ENCODE measurements around the gene RNASE7. TPM values are rescaled to one million over a fixed set of nuclear protein-coding genes. Genes with fewer than 3 reads are reported as not detected.
"Not testable (repeated sequence)": the region's sequence is repeated elsewhere in the genome, so short reads cannot be mapped to it uniquely, and the experiment has no call there.

RNASE7 gene
- total RNA-seq, 1 donor from 2014 or later = not detected

DNA sequence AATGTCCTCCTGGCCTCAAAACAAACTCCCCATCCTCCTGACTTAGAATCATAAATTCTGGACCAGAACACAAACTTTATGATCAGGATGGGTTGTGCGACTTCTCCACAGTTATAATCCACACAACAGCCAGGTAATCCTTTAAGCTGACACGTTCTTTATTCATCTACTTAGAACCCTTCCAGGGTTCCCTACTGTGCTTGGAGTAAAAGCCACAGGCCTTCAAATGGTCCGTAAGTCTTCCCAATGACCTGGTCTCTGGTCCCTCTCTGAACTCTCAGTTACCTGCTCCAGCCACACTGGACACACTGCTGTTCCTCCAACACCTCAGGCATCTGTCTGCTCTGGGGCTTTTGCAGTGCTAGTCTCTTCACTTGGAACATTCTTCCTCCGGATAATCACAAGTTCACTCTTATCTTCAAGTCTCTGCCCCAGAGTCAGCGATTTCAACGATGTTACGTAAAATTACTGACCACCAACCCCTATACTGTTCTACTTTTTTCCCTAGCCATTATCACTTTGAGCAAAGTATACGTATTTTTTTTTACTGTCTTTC, 1.7 kb upstream of the RNASE7 start:
- TF ChIP-seq CTCF (IDR thresholded peaks at IDR 0.05; ENCODE audit: insufficient read depth, low read depth, low read length) = no peak

GRCh38 chr14:21040941-21041340, 1.2 kb upstream of the RNASE7 start:
- H3K36me3 ChIP-seq (ENCODE audit: insufficient read depth, low read length); H3K9me3 Mint-ChIP-seq (ENCODE audit: unreplicated experiment); H3K36me3 Mint-ChIP-seq (ENCODE audit: low read depth, unreplicated experiment); H3K79me2 ChIP-seq (ENCODE audit: insufficient read depth, low read length); H3K27ac ChIP-seq (ENCODE audit: low read depth, low read length); H2AFZ ChIP-seq (ENCODE audit: low read depth, low read length); H3K9me3 ChIP-seq (ENCODE audit: insufficient read depth, low read depth, low read length); H4K20me1 ChIP-seq (ENCODE audit: insufficient read depth, low read length); H3K27me3 ChIP-seq (ENCODE audit: insufficient read depth, low read length); FAIRE-seq; DNase-seq (ENCODE audit: low read depth); H3K27ac Mint-ChIP-seq (ENCODE audit: unreplicated experiment); H3K4me3 Mint-ChIP-seq (ENCODE audit: unreplicated experiment); H3K9ac ChIP-seq (ENCODE audit: low read length); H3K4me2 ChIP-seq (ENCODE audit: low read length); H3K4me1 ChIP-seq (ENCODE audit: insufficient read depth, low read length); H3K4me3 ChIP-seq (ENCODE audit: insufficient read depth, low read depth, low read length): not testable (repeated sequence)
- Mint-ChIP-seq H3K4me1 (ENCODE audit: low read depth, unreplicated experiment) (peaks cover 36% of the 10 kb centered on the region), H3K27me3 (ENCODE audit: low read depth, unreplicated experiment) (peaks cover 23% of the 10 kb centered on the region)

More for the DNA sequence above, 1.7 kb upstream of the RNASE7 start:
- no peaks in the 10 kb centered on the region for H3K36me3 ChIP-seq (ENCODE audit: insufficient read depth, low read length)
- peaks cover 10% of the 10 kb centered on the region for H3K27me3 ChIP-seq (ENCODE audit: insufficient read depth, low read length)
- Mint-ChIP-seq H3K9me3 (ENCODE audit: unreplicated experiment) (peaks cover 6% of the 10 kb centered on the region), H3K4me1 (ENCODE audit: low read depth, unreplicated experiment) (peaks cover 36% of the 10 kb centered on the region), H3K4me3 (ENCODE audit: unreplicated experiment) (peak overlapping the region; percentile 35), H3K27ac (ENCODE audit: unreplicated experiment) (no peak overlapping the region), H3K27me3 (ENCODE audit: low read depth, unreplicated experiment) (peaks cover 24% of the 10 kb centered on the region), H3K36me3 (ENCODE audit: low read depth, unreplicated experiment) (peaks cover 2% of the 10 kb centered on the region)
- H3K9ac ChIP-seq (ENCODE audit: low read length) = no peak overlapping the region
- H3K27ac ChIP-seq (ENCODE audit: low read depth, low read length) = no peak overlapping the region
- H3K79me2 ChIP-seq (ENCODE audit: insufficient read depth, low read length) = no peaks in the 10 kb centered on the region
- H2AFZ ChIP-seq (ENCODE audit: low read depth, low read length) = no peak overlapping the region
- DNase-seq (ENCODE audit: low read depth) (no peak), FAIRE-seq (no peak)
- H3K4me2 ChIP-seq (ENCODE audit: low read length) = no peak overlapping the region
- H3K4me3 ChIP-seq (ENCODE audit: insufficient read depth, low read depth, low read length) = no peak overlapping the region
- H3K4me1 ChIP-seq (ENCODE audit: insufficient read depth, low read length) = no peaks in the 10 kb centered on the region
- H3K9me3 ChIP-seq (ENCODE audit: insufficient read depth, low read depth, low read length) = no peaks in the 10 kb centered on the region
- no peaks in the 10 kb centered on the region for H4K20me1 ChIP-seq (ENCODE audit: insufficient read depth, low read length)

DNA sequence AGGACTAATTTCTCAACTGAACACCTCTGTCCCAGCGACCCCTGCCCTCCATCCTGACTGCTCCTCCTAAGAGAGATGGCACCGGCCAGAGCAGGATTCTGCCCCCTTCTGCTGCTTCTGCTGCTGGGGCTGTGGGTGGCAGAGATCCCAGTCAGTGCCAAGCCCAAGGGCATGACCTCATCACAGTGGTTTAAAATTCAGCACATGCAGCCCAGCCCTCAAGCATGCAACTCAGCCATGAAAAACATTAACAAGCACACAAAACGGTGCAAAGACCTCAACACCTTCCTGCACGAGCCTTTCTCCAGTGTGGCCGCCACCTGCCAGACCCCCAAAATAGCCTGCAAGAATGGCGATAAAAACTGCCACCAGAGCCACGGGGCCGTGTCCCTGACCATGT, 756 bp downstream of the RNASE7 start:
- DNase-seq (ENCODE audit: low read depth) (no peak), FAIRE-seq (no peak)
- H3K4me2 ChIP-seq (ENCODE audit: low read length) = no peak overlapping the region
- H3K79me2 ChIP-seq (ENCODE audit: insufficient read depth, low read length) = no peaks in the 10 kb centered on the region
- H3K9me3 ChIP-seq (ENCODE audit: insufficient read depth, low read depth, low read length) = no peaks in the 10 kb centered on the region
- no peaks in the 10 kb centered on the region for H3K4me1 ChIP-seq (ENCODE audit: insufficient read depth, low read length)
- no peak overlapping the region for H3K9ac ChIP-seq (ENCODE audit: low read length)
- peaks cover 10% of the 10 kb centered on the region for H3K27me3 ChIP-seq (ENCODE audit: insufficient read depth, low read length)
- H3K27ac ChIP-seq (ENCODE audit: low read depth, low read length) = no peak overlapping the region
- peaks cover 18% of the 10 kb centered on the region for H3K27me3 Mint-ChIP-seq (ENCODE audit: low read depth, unreplicated experiment)
- H3K36me3 ChIP-seq (ENCODE audit: insufficient read depth, low read length) = no peaks in the 10 kb centered on the region
- H3K4me3 ChIP-seq (ENCODE audit: insufficient read depth, low read depth, low read length) = no peak overlapping the region
- H3K36me3 Mint-ChIP-seq (ENCODE audit: low read depth, unreplicated experiment) = peaks cover 2% of the 10 kb centered on the region
- no peak overlapping the region for H3K27ac Mint-ChIP-seq (ENCODE audit: unreplicated experiment)
- peaks cover 6% of the 10 kb centered on the region for H3K9me3 Mint-ChIP-seq (ENCODE audit: unreplicated experiment)
- H4K20me1 ChIP-seq (ENCODE audit: insufficient read depth, low read length) = no peaks in the 10 kb centered on the region
- TF ChIP-seq CTCF (IDR thresholded peaks at IDR 0.05; ENCODE audit: insufficient read depth, low read depth, low read length) (no peak), EZH2 (IDR thresholded peaks at IDR 0.05; ENCODE audit: insufficient read depth, low read length) (no peak)
- H3K4me1 Mint-ChIP-seq (ENCODE audit: low read depth, unreplicated experiment) = peaks cover 35% of the 10 kb centered on the region
- no peak overlapping the region for H2AFZ ChIP-seq (ENCODE audit: low read depth, low read length)
- no peak overlapping the region for H3K4me3 Mint-ChIP-seq (ENCODE audit: unreplicated experiment)

Measured in astrocyte (in vitro differentiated cells and primary cell).